HL-60 (cell line): ENCODE results near the gene CCNY.

ENCODE experiments used
- POLR2AphosphoS5 ChIP-seq: IDR thresholded peaks from 2 replicates; pipeline ENCODE4 v1.6.1; 2012; ENCODE audit warnings: low read depth
- TF ChIP-seq, protein P1 (sequence below): IDR thresholded peaks from 2 replicates; pipeline ENCODE4 v1.6.1; 2012; ENCODE audit warnings: low read depth; ENCODE audit not compliant: insufficient replicate concordance
- TF ChIP-seq, protein P2 (sequence below): IDR thresholded peaks from one replicate; pipeline ENCODE4 v1.5.1; 2011; ENCODE audit warnings: low read length, control low read depth, inconsistent platforms; ENCODE audit not compliant: insufficient read depth

DNA sequence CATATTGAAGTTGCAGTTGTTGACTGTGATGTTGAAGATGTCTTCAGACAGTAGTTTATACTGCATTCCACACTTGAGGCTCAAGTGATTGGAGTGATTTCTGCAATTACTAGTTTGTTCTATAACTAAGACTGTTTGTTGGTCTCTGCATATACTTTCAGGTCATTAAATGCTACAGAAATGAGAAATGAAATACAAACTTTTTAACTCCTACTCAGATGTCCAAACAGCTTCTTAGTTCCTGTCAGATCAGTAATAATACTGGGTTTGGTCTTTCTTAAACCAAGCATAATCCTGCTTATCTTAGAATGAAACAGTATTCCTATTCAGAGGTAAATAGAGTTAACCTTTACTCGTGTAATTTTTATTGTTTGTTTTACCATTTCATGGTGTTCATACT lies 115.9 kb downstream of the CCNY start:
- TF ChIP-seq, protein P1, sequence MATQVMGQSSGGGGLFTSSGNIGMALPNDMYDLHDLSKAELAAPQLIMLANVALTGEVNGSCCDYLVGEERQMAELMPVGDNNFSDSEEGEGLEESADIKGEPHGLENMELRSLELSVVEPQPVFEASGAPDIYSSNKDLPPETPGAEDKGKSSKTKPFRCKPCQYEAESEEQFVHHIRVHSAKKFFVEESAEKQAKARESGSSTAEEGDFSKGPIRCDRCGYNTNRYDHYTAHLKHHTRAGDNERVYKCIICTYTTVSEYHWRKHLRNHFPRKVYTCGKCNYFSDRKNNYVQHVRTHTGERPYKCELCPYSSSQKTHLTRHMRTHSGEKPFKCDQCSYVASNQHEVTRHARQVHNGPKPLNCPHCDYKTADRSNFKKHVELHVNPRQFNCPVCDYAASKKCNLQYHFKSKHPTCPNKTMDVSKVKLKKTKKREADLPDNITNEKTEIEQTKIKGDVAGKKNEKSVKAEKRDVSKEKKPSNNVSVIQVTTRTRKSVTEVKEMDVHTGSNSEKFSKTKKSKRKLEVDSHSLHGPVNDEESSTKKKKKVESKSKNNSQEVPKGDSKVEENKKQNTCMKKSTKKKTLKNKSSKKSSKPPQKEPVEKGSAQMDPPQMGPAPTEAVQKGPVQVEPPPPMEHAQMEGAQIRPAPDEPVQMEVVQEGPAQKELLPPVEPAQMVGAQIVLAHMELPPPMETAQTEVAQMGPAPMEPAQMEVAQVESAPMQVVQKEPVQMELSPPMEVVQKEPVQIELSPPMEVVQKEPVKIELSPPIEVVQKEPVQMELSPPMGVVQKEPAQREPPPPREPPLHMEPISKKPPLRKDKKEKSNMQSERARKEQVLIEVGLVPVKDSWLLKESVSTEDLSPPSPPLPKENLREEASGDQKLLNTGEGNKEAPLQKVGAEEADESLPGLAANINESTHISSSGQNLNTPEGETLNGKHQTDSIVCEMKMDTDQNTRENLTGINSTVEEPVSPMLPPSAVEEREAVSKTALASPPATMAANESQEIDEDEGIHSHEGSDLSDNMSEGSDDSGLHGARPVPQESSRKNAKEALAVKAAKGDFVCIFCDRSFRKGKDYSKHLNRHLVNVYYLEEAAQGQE, result no peak
- no peak for TF ChIP-seq POLR2AphosphoS5
- TF ChIP-seq, protein P2, sequence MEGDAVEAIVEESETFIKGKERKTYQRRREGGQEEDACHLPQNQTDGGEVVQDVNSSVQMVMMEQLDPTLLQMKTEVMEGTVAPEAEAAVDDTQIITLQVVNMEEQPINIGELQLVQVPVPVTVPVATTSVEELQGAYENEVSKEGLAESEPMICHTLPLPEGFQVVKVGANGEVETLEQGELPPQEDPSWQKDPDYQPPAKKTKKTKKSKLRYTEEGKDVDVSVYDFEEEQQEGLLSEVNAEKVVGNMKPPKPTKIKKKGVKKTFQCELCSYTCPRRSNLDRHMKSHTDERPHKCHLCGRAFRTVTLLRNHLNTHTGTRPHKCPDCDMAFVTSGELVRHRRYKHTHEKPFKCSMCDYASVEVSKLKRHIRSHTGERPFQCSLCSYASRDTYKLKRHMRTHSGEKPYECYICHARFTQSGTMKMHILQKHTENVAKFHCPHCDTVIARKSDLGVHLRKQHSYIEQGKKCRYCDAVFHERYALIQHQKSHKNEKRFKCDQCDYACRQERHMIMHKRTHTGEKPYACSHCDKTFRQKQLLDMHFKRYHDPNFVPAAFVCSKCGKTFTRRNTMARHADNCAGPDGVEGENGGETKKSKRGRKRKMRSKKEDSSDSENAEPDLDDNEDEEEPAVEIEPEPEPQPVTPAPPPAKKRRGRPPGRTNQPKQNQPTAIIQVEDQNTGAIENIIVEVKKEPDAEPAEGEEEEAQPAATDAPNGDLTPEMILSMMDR, result no peak
